ENCODE data around the gene SLC6A3. TPM values are rescaled to one million over a fixed set of nuclear protein-coding genes. Genes with fewer than 3 reads are reported as not detected.

The SLC6A3 gene
- total and polyA plus RNA-seq, 2 donors (not counting 3 experiments of a cell fraction or from before 2014, with no cell fraction given): not detected

- intact Hi-C loops (cut with micrococcal nuclease): no loop called here
- no peak overlapping the region for H2AFZ ChIP-seq (ENCODE audit: low read depth, low read length)
- BruUV-seq (replicated peaks): no TSS peak
Observed at GRCh38 chr5:1430121-1430795, 15.0 kb downstream of the SLC6A3 start.

DNA sequence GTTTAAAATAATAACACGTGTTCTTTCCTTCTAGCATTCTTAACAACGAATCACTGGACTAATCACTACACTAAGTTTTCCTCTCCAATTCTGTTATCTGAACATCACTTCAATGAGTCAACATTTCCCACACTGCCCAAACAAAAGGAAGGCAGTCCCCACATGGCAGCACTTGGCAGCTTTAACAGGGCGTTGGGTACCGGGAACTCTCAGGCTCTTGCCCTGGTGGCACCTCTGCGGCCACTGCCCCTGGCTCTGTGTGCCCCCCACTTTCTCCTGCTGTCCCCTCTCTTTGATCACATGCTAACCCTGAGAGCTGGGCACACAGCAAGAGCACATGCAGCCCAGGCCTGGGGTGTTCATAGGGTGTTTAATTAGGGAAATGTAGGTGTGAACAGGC is 15.7 kb downstream of the SLC6A3 start:
- no TSS peak for BruUV-seq (replicated peaks)

More at GRCh38 chr5:1430121-1430795, 15.0 kb downstream of the SLC6A3 start:
- no peaks in the 10 kb centered on the region for H3K79me2 ChIP-seq (ENCODE audit: control insufficient read depth, insufficient read depth, low read length)
- FAIRE-seq: no peak
- H3K27ac ChIP-seq (ENCODE audit: insufficient read depth, low read depth, low read length): no peak overlapping the region
- no peak overlapping the region for H3K4me3 ChIP-seq (replicated peaks in 1 of 3; ENCODE audit: insufficient read depth in 1 of 3, low read depth in 1 of 3, low read length in 3 of 3)
- POLR2A ChIA-PET: no interaction called here
- no peaks in the 10 kb centered on the region for H3K36me3 ChIP-seq (ENCODE audit: control insufficient read depth in 2 of 2, extremely low read depth in 1 of 2, insufficient read depth in 2 of 2, low read length in 2 of 2)
- dilution Hi-C loops (cut with MboI; ENCODE audit: extremely low pct_ligation_motif_present, low sequenced_read_pairs): no loop called here
- no peaks in the 10 kb centered on the region for H3K9me1 ChIP-seq (replicated peaks; ENCODE audit: control insufficient read depth, extremely low read depth, insufficient read depth, low read length)
- CTCF ChIA-PET: no interaction called here
- H3K9me3 ChIP-seq (replicated peaks; ENCODE audit: control insufficient read depth, insufficient read depth, low read length): peaks cover 2% of the 10 kb centered on the region
- H3K4me2 ChIP-seq (ENCODE audit: insufficient read depth, low read length): no peak overlapping the region
- DNase-seq (ENCODE audit: low read depth, low spot score): no peak
- H3K9ac ChIP-seq (replicated peaks; ENCODE audit: extremely low read depth, insufficient read depth, low read length): no peak overlapping the region
- H4K20me1 ChIP-seq (replicated peaks; ENCODE audit: control insufficient read depth, extremely low read depth, insufficient read depth, low read length): no peaks in the 10 kb centered on the region
- TF ChIP-seq EZH2 (IDR thresholded peaks at IDR 0.05; ENCODE audit: borderline replicate concordance, low read depth, low read length, severe bottlenecking) (no peak), POLR2AphosphoS5 (IDR thresholded peaks at IDR 0.05; ENCODE audit: insufficient read depth, low read depth, low read length) (no peak), JUN (IDR thresholded peaks at IDR 0.05; ENCODE audit: borderline replicate concordance, insufficient read depth, insufficient read length, low read depth) (no peak), GATA2 (IDR thresholded peaks at IDR 0.05; ENCODE audit: insufficient read depth, insufficient read length, low read depth, low read length) (no peak)
- no peaks in the 10 kb centered on the region for H3K27me3 ChIP-seq (ENCODE audit: control insufficient read depth in 2 of 2, insufficient read depth in 2 of 2, low read length in 2 of 2)
- H3K4me1 ChIP-seq (ENCODE audit: control insufficient read depth, extremely low read depth, insufficient read depth, low read length): no peaks in the 10 kb centered on the region

More for the DNA sequence above, 15.7 kb downstream of the SLC6A3 start:
- no peaks in the 10 kb centered on the region for H3K9me1 ChIP-seq (replicated peaks; ENCODE audit: control insufficient read depth, extremely low read depth, insufficient read depth, low read length)
- H3K27me3 ChIP-seq (ENCODE audit: control insufficient read depth in 2 of 2, insufficient read depth in 2 of 2, low read length in 2 of 2): no peaks in the 10 kb centered on the region
- TF ChIP-seq EZH2 (IDR thresholded peaks at IDR 0.05; ENCODE audit: borderline replicate concordance, low read depth, low read length, severe bottlenecking): no peak
- TF ChIP-seq GATA2 (IDR thresholded peaks at IDR 0.05; ENCODE audit: insufficient read depth, insufficient read length, low read depth, low read length): peak; percentile 16
- DNase-seq (ENCODE audit: low read depth, low spot score) (peak; percentile 21), FAIRE-seq (no peak)
- H4K20me1 ChIP-seq (replicated peaks; ENCODE audit: control insufficient read depth, extremely low read depth, insufficient read depth, low read length): no peaks in the 10 kb centered on the region
- H3K27ac ChIP-seq (ENCODE audit: insufficient read depth, low read depth, low read length): no peak overlapping the region
- intact Hi-C loops (cut with micrococcal nuclease) (no loop called here), dilution Hi-C loops (cut with MboI; ENCODE audit: extremely low pct_ligation_motif_present, low sequenced_read_pairs) (no loop called here)
- peaks cover 2% of the 10 kb centered on the region for H3K9me3 ChIP-seq (replicated peaks; ENCODE audit: control insufficient read depth, insufficient read depth, low read length)
- no peaks in the 10 kb centered on the region for H3K36me3 ChIP-seq (ENCODE audit: control insufficient read depth in 2 of 2, extremely low read depth in 1 of 2, insufficient read depth in 2 of 2, low read length in 2 of 2)
- ChIA-PET CTCF (no interaction called here), POLR2A (no interaction called here)
- no peak overlapping the region for H3K4me2 ChIP-seq (ENCODE audit: insufficient read depth, low read length)
- no peak overlapping the region for H3K9ac ChIP-seq (replicated peaks; ENCODE audit: extremely low read depth, insufficient read depth, low read length)
- H3K4me3 ChIP-seq (replicated peaks in 1 of 3; ENCODE audit: insufficient read depth in 1 of 3, low read depth in 1 of 3, low read length in 3 of 3): no peak overlapping the region
- H3K79me2 ChIP-seq (ENCODE audit: control insufficient read depth, insufficient read depth, low read length): no peaks in the 10 kb centered on the region
- no peaks in the 10 kb centered on the region for H3K4me1 ChIP-seq (ENCODE audit: control insufficient read depth, extremely low read depth, insufficient read depth, low read length)
- H2AFZ ChIP-seq (ENCODE audit: low read depth, low read length): no peak overlapping the region
